WERI-Rb-1 (cell line): Measurements from ENCODE around the gene ARHGEF38.

ENCODE experiments used
- DNase-seq: peaks from one replicate; pipeline ENCODE4 v3.0.0-alpha.2; 2020
- H3K27ac ChIP-seq: fragments of 250-450 bp; sonication (Bioruptor Pico); 2 replicates; pipeline ENCODE4 v1.5.1; 2020; ENCODE audit warnings: mild to moderate bottlenecking, moderate library complexity
- H3K27me3 ChIP-seq: fragments of 250-450 bp; sonication (Bioruptor Pico); 2 replicates; pipeline ENCODE4 v1.5.1; 2021; ENCODE audit warnings: mild to moderate bottlenecking, low read depth, moderate library complexity; ENCODE audit not compliant: insufficient read depth, severe bottlenecking
- H3K36me3 ChIP-seq: fragments of 250-450 bp; sonication (Bioruptor Pico); 2 replicates; pipeline ENCODE4 v1.5.1; 2020; ENCODE audit warnings: mild to moderate bottlenecking, moderate library complexity
- H3K4me3 ChIP-seq: 2 replicates; pipeline ENCODE4 v1.5.1; 2011; ENCODE audit warnings: low read depth, mild to moderate bottlenecking, control low read depth, low read length
- H3K9me3 ChIP-seq: fragments of 250-450 bp; sonication (Bioruptor Pico); 2 replicates; pipeline ENCODE4 v1.5.1; 2021; ENCODE audit warnings: mild to moderate bottlenecking, moderate library complexity; ENCODE audit not compliant: severe bottlenecking
- CTCF ChIP-seq: IDR thresholded peaks from 2 replicates; pipeline ENCODE4 v1.5.1; 2011; ENCODE audit warnings: low read depth, mild to moderate bottlenecking, control low read depth, inconsistent platforms, low read length

The ARHGEF38 gene

GRCh38 chr4:105632599-105632998 is 80.2 kb downstream of the ARHGEF38 start:
- no peak for TF ChIP-seq CTCF
- Histone ChIP-seq H3K36me3 (no peaks in the 10 kb centered on the region), H3K9me3 (no peaks in the 10 kb centered on the region), H3K4me3 (no peak overlapping the region), H3K27ac (no peak overlapping the region), H3K27me3 (no peaks in the 10 kb centered on the region)
- no peak for DNase-seq

GRCh38 chr4:105633241-105633640 is 80.8 kb downstream of the ARHGEF38 start:
- Histone ChIP-seq H3K27ac (no peak overlapping the region), H3K4me3 (no peak overlapping the region)
- no peak for DNase-seq

GRCh38 chr4:105634402-105635080 is 82.1 kb downstream of the ARHGEF38 start:
- H3K27ac ChIP-seq = no peak overlapping the region
- H3K4me3 ChIP-seq = no peak overlapping the region
- no peak for DNase-seq

More at GRCh38 chr4:105633241-105633640, 80.8 kb downstream of the ARHGEF38 start:
- Histone ChIP-seq H3K9me3 (no peaks in the 10 kb centered on the region), H3K27me3 (no peaks in the 10 kb centered on the region), H3K36me3 (no peaks in the 10 kb centered on the region)
- no peak for TF ChIP-seq CTCF

GRCh38 chr4:105637408-105638176 is 85.2 kb downstream of the ARHGEF38 start:
- no peak for TF ChIP-seq CTCF
- no peak for DNase-seq
- no peaks in the 10 kb centered on the region for H3K9me3 ChIP-seq
- H3K4me3 ChIP-seq = no peak overlapping the region
- H3K36me3 ChIP-seq = no peaks in the 10 kb centered on the region
- no peak overlapping the region for H3K27ac ChIP-seq
- no peaks in the 10 kb centered on the region for H3K27me3 ChIP-seq

More at GRCh38 chr4:105634402-105635080, 82.1 kb downstream of the ARHGEF38 start:
- Histone ChIP-seq H3K9me3 (no peaks in the 10 kb centered on the region), H3K36me3 (no peaks in the 10 kb centered on the region), H3K27me3 (no peaks in the 10 kb centered on the region)
- TF ChIP-seq CTCF = no peak

- H3K9me3 ChIP-seq = no peaks in the 10 kb centered on the region
- no peak overlapping the region for H3K27ac ChIP-seq
- H3K4me3 ChIP-seq = no peak overlapping the region
- no peaks in the 10 kb centered on the region for H3K36me3 ChIP-seq
- no peak for TF ChIP-seq CTCF
- DNase-seq = no peak
- H3K27me3 ChIP-seq = no peaks in the 10 kb centered on the region
These were observed 89.4 kb downstream of the ARHGEF38 start for GRCh38 chr4:105641845-105642244.
